HepG2 (cell line): ENCODE data around the gene SYNGR2. TPM values are rescaled to one million over a fixed set of nuclear protein-coding genes. Genes with fewer than 3 reads are reported as not detected.
A peak's percentile ranks its signal among the peaks of the same experiment; 100 is the strongest.

ENCODE experiments used
- AGO2 ChIP-seq: fragments of 200-400 bp; formaldehyde crosslinking; optimal IDR thresholded peaks from 2 replicates; pipeline ENCODE3; 2017; ENCODE audit warnings: mild to moderate bottlenecking, low read depth, low read length, moderate library complexity
- AKAP8 ChIP-seq: sonication (generic); formaldehyde crosslinking; IDR thresholded peaks from 2 replicates; pipeline ENCODE4 v1.5.1; 2020; ENCODE audit warnings: mild to moderate bottlenecking, missing genetic modification reagents
- EZH2 ChIP-seq: conservative IDR thresholded peaks from 2 replicates; pipeline ENCODE4 v1.6.1; 2012; ENCODE audit warnings: mild to moderate bottlenecking, low read depth, low read length, moderate library complexity
- ISX ChIP-seq: sonication (generic); formaldehyde crosslinking; conservative IDR thresholded peaks from 2 replicates; pipeline ENCODE4 v1.5.0; 2020; ENCODE audit warnings: missing genetic modification reagents
- MAZ ChIP-seq, 2 experiments: sonication (generic) in 1 of 2; formaldehyde crosslinking in 1 of 2; IDR thresholded peaks; 2 replicates each; pipeline versions ENCODE4 v1.5.0 to v1.6.1; 2012 to 2020; ENCODE audit warnings: low read depth in 2 of 2, mild to moderate bottlenecking in 2 of 2, borderline replicate concordance in 1 of 2, improper control_type of control experiment in 1 of 2, low read length in 1 of 2, missing genetic modification reagents in 1 of 2, moderate library complexity in 1 of 2
- MZF1 ChIP-seq: sonication (generic); formaldehyde crosslinking; IDR thresholded peaks from 2 replicates; pipeline ENCODE4 v1.8.1; 2023; ENCODE audit warnings: mild to moderate bottlenecking, missing genetic modification reagents, borderline replicate concordance
- NFE2L1 ChIP-seq: sonication (generic); formaldehyde crosslinking; IDR thresholded peaks from 2 replicates; pipeline ENCODE4 v1.4.0; 2020; ENCODE audit warnings: missing genetic modification reagents, mild to moderate bottlenecking, borderline replicate concordance
- ZNF546 ChIP-seq: sonication (generic); formaldehyde crosslinking; conservative IDR thresholded peaks from 2 replicates; pipeline ENCODE4 v1.8.1; 2023; ENCODE audit warnings: mild to moderate bottlenecking, missing genetic modification reagents
- ZNF761 ChIP-seq: sonication (generic); formaldehyde crosslinking; conservative IDR thresholded peaks from 2 replicates; pipeline ENCODE4 v1.4.0; 2020; ENCODE audit warnings: mild to moderate bottlenecking, missing genetic modification reagents
- ZNF792 ChIP-seq: IDR thresholded peaks from 2 replicates; pipeline ENCODE4 v1.6.1; 2016
- polyA plus RNA-seq, 8 experiments: library from polyadenylated mRNA; depleted of rRNA in 3 of 8; stranded (reverse) in 7 of 8; unstranded in 1 of 8; fragments of >200 nt; fragmentation: Illumina TruSeq in 4 of 8; extraction: Trizol in 4 of 8; gene quantifications; 2 replicates each; pipeline versions ENCODE4 v1.2.1 to v1.2.3, GENCODE V29; 2011 to 2016; ENCODE audit warnings: low read depth in 4 of 8, missing spikeins in 1 of 8, mixed read lengths in 1 of 8; ENCODE audit not compliant: insufficient read depth in 1 of 8
- total RNA-seq, 5 experiments: library from RNA; depleted of rRNA; stranded (reverse); fragments of >200 nt; fragmentation: Illumina TruSeq; extraction: Trizol; gene quantifications; 2 replicates each; pipeline ENCODE4 v1.2.3, GENCODE V29; 2016; ENCODE audit warnings: low read depth in 1 of 5
- TF ChIP-seq, protein P1 (sequence below): sonication (generic); formaldehyde crosslinking; IDR thresholded peaks from 2 replicates; pipeline ENCODE4 v1.4.0; 2020; ENCODE audit warnings: mild to moderate bottlenecking, missing genetic modification reagents
- TF ChIP-seq, protein P2 (sequence below): sonication (generic); formaldehyde crosslinking; IDR thresholded peaks from 2 replicates; pipeline ENCODE4 v1.9.0; 2021; ENCODE audit warnings: missing genetic modification reagents, borderline replicate concordance
- TF ChIP-seq, protein P3 (sequence below): IDR thresholded peaks from 2 replicates; pipeline ENCODE4 v1.6.1; 2016; ENCODE audit warnings: low read depth, control low read depth
- TF ChIP-seq, protein P4 (sequence below): sonication (generic); formaldehyde crosslinking; IDR thresholded peaks from 2 replicates; pipeline ENCODE4 v1.4.0; 2020; ENCODE audit warnings: missing genetic modification reagents
- TF ChIP-seq, protein P5 (sequence below): sonication (generic); formaldehyde crosslinking; IDR thresholded peaks from 2 replicates; pipeline ENCODE4 v1.4.0; 2020; ENCODE audit warnings: missing genetic modification reagents, mild to moderate bottlenecking, borderline replicate concordance

The SYNGR2 gene
- total and polyA plus RNA-seq, 2 of the 13 experiments (the other 11 are each of a cell fraction or from before 2014, with no cell fraction given) = 46.7 to 170 TPM

DNA sequence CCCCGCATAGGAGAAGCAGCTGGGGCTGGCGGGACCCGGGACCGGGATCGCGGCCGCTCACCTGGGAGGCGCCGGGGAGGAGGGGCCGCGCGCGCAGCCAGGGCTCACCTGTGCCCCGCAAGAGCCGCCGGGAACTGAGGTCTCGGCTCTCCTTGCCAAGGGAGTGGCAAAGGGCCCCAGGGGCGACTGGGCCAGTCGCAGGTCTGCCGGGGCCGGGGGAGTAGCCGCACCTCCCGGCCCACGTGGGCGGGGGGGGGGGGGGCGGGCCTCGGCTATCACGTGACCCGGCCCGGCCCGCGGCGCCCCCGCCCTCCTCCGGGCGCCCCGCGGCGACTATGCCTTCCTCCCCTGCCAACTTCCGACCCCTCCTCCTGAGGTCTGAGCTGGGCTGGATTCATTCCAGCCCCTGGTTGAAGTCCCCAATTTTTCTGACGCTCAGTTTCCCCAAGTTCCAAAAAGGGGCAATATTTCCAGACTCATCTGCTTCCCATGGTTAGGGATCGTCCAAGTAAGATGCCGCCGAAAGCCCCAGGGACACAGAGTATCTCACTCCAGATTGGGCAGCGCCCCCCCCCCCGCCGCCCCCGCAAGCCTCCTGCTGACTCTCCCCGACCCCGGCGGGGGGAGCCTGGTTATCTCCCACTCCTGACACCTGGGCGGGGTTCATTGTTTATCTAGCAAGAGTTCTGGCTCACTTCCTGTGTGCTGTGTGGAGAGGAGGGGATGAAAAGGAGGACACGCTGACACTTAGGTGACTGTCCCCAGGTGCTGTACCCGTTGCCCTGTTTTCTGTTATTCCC, 39.6 kb upstream of the SYNGR2 start, which contains the start of gene TMC6 (continued):
- TF ChIP-seq, protein P1, sequence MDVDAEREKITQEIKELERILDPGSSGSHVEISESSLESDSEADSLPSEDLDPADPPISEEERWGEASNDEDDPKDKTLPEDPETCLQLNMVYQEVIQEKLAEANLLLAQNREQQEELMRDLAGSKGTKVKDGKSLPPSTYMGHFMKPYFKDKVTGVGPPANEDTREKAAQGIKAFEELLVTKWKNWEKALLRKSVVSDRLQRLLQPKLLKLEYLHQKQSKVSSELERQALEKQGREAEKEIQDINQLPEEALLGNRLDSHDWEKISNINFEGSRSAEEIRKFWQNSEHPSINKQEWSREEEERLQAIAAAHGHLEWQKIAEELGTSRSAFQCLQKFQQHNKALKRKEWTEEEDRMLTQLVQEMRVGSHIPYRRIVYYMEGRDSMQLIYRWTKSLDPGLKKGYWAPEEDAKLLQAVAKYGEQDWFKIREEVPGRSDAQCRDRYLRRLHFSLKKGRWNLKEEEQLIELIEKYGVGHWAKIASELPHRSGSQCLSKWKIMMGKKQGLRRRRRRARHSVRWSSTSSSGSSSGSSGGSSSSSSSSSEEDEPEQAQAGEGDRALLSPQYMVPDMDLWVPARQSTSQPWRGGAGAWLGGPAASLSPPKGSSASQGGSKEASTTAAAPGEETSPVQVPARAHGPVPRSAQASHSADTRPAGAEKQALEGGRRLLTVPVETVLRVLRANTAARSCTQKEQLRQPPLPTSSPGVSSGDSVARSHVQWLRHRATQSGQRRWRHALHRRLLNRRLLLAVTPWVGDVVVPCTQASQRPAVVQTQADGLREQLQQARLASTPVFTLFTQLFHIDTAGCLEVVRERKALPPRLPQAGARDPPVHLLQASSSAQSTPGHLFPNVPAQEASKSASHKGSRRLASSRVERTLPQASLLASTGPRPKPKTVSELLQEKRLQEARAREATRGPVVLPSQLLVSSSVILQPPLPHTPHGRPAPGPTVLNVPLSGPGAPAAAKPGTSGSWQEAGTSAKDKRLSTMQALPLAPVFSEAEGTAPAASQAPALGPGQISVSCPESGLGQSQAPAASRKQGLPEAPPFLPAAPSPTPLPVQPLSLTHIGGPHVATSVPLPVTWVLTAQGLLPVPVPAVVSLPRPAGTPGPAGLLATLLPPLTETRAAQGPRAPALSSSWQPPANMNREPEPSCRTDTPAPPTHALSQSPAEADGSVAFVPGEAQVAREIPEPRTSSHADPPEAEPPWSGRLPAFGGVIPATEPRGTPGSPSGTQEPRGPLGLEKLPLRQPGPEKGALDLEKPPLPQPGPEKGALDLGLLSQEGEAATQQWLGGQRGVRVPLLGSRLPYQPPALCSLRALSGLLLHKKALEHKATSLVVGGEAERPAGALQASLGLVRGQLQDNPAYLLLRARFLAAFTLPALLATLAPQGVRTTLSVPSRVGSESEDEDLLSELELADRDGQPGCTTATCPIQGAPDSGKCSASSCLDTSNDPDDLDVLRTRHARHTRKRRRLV (CRISPR knock-in tag) = no peak
- TF ChIP-seq MZF1 (CRISPR knock-in tag) (no peak), AGO2 (peak; percentile 1), AKAP8 (CRISPR knock-in tag) (no peak), MAZ (IDR thresholded peaks at IDR 0.05; ENCODE audit: borderline replicate concordance, low read depth, low read length) (no peak), MAZ (CRISPR knock-in tag; IDR thresholded peaks at IDR 0.05; ENCODE audit: low read depth) (peak; percentile 89), EZH2 (no peak), ZNF546 (CRISPR knock-in tag) (0 out of 2 replicates have a peak, but pooled peaks have one; percentile 12), ZNF792 (CRISPR knock-in tag) (no peak), ISX (CRISPR knock-in tag) (no peak), NFE2L1 (CRISPR knock-in tag) (no peak), ZNF761 (CRISPR knock-in tag) (no peak)
- TF ChIP-seq, protein P2, sequence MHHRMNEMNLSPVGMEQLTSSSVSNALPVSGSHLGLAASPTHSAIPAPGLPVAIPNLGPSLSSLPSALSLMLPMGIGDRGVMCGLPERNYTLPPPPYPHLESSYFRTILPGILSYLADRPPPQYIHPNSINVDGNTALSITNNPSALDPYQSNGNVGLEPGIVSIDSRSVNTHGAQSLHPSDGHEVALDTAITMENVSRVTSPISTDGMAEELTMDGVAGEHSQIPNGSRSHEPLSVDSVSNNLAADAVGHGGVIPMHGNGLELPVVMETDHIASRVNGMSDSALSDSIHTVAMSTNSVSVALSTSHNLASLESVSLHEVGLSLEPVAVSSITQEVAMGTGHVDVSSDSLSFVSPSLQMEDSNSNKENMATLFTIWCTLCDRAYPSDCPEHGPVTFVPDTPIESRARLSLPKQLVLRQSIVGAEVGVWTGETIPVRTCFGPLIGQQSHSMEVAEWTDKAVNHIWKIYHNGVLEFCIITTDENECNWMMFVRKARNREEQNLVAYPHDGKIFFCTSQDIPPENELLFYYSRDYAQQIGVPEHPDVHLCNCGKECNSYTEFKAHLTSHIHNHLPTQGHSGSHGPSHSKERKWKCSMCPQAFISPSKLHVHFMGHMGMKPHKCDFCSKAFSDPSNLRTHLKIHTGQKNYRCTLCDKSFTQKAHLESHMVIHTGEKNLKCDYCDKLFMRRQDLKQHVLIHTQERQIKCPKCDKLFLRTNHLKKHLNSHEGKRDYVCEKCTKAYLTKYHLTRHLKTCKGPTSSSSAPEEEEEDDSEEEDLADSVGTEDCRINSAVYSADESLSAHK (CRISPR knock-in tag) = no peak
- TF ChIP-seq, protein P3, sequence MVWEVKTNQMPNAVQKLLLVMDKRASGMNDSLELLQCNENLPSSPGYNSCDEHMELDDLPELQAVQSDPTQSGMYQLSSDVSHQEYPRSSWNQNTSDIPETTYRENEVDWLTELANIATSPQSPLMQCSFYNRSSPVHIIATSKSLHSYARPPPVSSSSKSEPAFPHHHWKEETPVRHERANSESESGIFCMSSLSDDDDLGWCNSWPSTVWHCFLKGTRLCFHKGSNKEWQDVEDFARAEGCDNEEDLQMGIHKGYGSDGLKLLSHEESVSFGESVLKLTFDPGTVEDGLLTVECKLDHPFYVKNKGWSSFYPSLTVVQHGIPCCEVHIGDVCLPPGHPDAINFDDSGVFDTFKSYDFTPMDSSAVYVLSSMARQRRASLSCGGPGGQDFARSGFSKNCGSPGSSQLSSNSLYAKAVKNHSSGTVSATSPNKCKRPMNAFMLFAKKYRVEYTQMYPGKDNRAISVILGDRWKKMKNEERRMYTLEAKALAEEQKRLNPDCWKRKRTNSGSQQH (CRISPR knock-in tag) = 0 out of 2 replicates have a peak, but pooled peaks have one; percentile 11
- TF ChIP-seq, protein P4, sequence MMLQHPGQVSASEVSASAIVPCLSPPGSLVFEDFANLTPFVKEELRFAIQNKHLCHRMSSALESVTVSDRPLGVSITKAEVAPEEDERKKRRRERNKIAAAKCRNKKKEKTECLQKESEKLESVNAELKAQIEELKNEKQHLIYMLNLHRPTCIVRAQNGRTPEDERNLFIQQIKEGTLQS (CRISPR knock-in tag) = no peak
- TF ChIP-seq, protein P5, sequence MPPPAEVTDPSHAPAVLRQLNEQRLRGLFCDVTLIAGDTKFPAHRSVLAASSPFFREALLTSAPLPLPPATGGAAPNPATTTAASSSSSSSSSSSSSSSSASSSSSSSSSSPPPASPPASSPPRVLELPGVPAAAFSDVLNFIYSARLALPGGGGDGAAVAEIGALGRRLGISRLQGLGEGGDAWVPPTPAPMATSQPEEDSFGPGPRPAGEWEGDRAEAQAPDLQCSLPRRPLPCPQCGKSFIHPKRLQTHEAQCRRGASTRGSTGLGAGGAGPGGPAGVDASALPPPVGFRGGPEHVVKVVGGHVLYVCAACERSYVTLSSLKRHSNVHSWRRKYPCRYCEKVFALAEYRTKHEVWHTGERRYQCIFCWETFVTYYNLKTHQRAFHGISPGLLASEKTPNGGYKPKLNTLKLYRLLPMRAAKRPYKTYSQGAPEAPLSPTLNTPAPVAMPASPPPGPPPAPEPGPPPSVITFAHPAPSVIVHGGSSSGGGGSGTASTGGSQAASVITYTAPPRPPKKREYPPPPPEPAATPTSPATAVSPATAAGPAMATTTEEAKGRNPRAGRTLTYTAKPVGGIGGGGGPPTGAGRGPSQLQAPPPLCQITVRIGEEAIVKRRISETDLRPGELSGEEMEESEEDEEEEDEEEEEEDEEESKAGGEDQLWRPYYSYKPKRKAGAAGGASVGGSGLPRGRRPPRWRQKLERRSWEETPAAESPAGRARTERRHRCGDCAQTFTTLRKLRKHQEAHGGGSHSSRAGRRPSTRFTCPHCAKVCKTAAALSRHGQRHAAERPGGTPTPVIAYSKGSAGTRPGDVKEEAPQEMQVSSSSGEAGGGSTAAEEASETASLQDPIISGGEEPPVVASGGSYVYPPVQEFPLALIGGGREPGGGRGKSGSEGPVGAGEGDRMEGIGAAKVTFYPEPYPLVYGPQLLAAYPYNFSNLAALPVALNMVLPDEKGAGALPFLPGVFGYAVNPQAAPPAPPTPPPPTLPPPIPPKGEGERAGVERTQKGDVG (CRISPR knock-in tag) = 0 out of 2 replicates have a peak, but pooled peaks have one; percentile 8
